Fibroblast of villous mesenchyme (primary cell): ENCODE data around the gene COX14. TPM values are rescaled to one million over a fixed set of nuclear protein-coding genes. Genes with fewer than 3 reads are reported as not detected.

ENCODE experiments used
- DNase-seq: peaks from one replicate; pipeline ENCODE4 v3.0.0-alpha.2; 2010; ENCODE audit warnings: low read depth
- H3K4me3 ChIP-seq: 2 replicates; pipeline ENCODE4 v1.5.1; 2011; ENCODE audit warnings: low read depth, mild to moderate bottlenecking, low read length
- CTCF ChIP-seq: IDR thresholded peaks from 2 replicates; pipeline ENCODE4 v1.5.1; 2012; ENCODE audit warnings: low read depth, mild to moderate bottlenecking, low read length; ENCODE audit not compliant: insufficient read depth
- total RNA-seq: library from RNA; depleted of rRNA; stranded (reverse); fragments of >200 nt; gene quantifications from 2 replicates; pipeline ENCODE4 v1.2.3, GENCODE V29; 2012

The COX14 gene
- total RNA-seq, 1 donor = 36.7 TPM

GRCh38 chr12:50117057-50117622 is 5.1 kb downstream of the COX14 start:
- TF ChIP-seq CTCF = no peak
- no peak for DNase-seq
- H3K4me3 ChIP-seq = no peak overlapping the region

GRCh38 chr12:50119387-50119786 is 7.4 kb downstream of the COX14 start:
- no peak for TF ChIP-seq CTCF
- no peak for DNase-seq
- H3K4me3 ChIP-seq = no peak overlapping the region

DNA sequence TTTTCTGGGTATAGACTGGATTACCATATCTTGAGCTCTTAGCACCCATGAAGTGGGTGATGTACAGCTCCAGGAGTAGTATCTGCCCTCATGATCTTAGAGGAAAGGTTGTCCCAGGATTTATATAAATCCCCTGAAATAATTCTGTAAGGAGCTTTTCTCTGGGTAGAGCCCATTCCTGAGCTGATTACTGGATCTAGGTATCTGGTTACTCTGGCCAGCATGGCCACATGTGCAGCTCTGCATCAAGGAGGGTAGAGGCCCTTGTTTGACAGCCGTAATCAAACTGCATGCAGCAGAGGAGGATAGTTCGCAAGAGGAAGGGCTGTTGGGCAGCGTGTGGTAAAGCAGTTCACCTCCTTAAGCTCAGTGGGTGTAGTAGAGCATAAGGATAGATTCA is 8.5 kb downstream of the COX14 start:
- no peak for TF ChIP-seq CTCF
- H3K4me3 ChIP-seq = no peak overlapping the region

GRCh38 chr12:50120953-50121352 is 8.9 kb downstream of the COX14 start:
- H3K4me3 ChIP-seq = no peak overlapping the region
- TF ChIP-seq CTCF = no peak
- DNase-seq = no peak

More for the DNA sequence above, 8.5 kb downstream of the COX14 start:
- DNase-seq = no peak

GRCh38 chr12:50121641-50122040 is 9.6 kb downstream of the COX14 start:
- no peak for TF ChIP-seq CTCF
- DNase-seq = no peak
- H3K4me3 ChIP-seq = no peak overlapping the region

GRCh38 chr12:50123203-50123602 is 11.2 kb downstream of the COX14 start:
- no peak for DNase-seq
- no peak for TF ChIP-seq CTCF
- no peak overlapping the region for H3K4me3 ChIP-seq

GRCh38 chr12:50127546-50127945 is 15.5 kb downstream of the COX14 start:
- TF ChIP-seq CTCF = no peak
- H3K4me3 ChIP-seq = no peak overlapping the region
- DNase-seq = no peak
